ENCODE results near the gene RHBDL1.
"Not testable (repeated sequence)": the region's sequence is repeated elsewhere in the genome, so short reads cannot be mapped to it uniquely, and the experiment has no call there.

Gene RHBDL1

DNA sequence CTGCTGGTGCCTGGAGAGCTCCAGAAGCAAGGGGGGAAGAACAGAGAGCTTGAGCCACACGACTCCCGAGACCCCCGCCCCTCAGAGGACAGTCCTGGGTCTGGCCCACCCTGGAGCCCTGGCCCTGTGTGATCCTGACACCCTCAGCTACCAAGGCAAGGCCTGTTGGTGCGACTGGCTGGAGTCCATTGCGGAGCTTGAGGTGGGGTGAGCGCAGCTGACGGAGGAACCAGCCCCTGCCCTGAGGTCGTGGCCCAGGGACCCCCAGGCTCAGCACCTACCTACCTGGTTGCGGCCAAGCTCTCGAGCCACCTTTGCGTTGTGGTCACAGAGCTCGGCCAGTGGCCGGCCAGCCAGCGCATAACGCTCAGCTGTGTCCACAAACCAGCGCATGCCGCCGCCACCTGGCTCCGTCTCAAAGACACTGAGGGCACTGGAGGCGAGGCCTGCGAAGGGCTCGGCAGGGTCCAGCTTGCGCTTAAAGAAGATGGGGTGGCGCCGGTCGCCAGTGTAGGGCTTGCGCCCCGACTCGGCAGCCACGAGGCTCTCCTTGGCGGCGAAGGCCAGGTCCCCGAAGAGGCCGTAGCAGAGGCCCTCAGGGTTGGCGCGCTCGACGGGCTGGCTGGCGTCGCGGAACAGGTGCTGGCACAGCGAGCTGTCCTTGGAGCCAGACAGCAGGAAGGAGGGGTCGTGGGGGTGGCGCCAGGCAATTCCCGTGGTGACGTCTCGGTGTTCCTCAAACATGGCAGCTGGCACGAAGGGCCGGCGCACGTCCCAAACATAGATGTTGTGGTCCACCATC, 11.2 kb downstream of the RHBDL1 start:
- H3K9ac ChIP-seq (ENCODE audit: low read depth, low read length): no peak overlapping the region
- H3K27me3 ChIP-seq (ENCODE audit: insufficient read depth, low read length): peaks cover 12% of the 10 kb centered on the region
- H3K4me1 ChIP-seq (ENCODE audit: insufficient read depth, low read length): no peaks in the 10 kb centered on the region
- H3K9me3 ChIP-seq (ENCODE audit: insufficient read depth, low read depth, low read length): no peaks in the 10 kb centered on the region
- H3K4me3 ChIP-seq (ENCODE audit: low read length): no peak overlapping the region
- peaks cover 16% of the 10 kb centered on the region for H3K36me3 ChIP-seq (ENCODE audit: insufficient read depth, low read depth, low read length)
- no peak overlapping the region for H3K27ac ChIP-seq (ENCODE audit: low read length)

- Histone ChIP-seq H3K4me3 (ENCODE audit: low read length) (no peak overlapping the region), H3K36me3 (ENCODE audit: insufficient read depth, low read depth, low read length) (peaks cover 8% of the 10 kb centered on the region)
Measured at GRCh38 chr16:687499-687898, 12.0 kb downstream of the RHBDL1 start.

GRCh38 chr16:689175-689897, 13.9 kb downstream of the RHBDL1 start:
- Histone ChIP-seq H3K9ac (ENCODE audit: low read depth, low read length) (peak overlapping the region; percentile 90), H3K27ac (ENCODE audit: low read length) (no peak overlapping the region), H3K4me1 (ENCODE audit: insufficient read depth, low read length) (no peaks in the 10 kb centered on the region)

More at GRCh38 chr16:687499-687898, 12.0 kb downstream of the RHBDL1 start:
- H3K9ac ChIP-seq (ENCODE audit: low read depth, low read length): no peak overlapping the region
- H3K9me3 ChIP-seq (ENCODE audit: insufficient read depth, low read depth, low read length): no peaks in the 10 kb centered on the region
- H3K27me3 ChIP-seq (ENCODE audit: insufficient read depth, low read length): peaks cover 21% of the 10 kb centered on the region
- H3K4me1 ChIP-seq (ENCODE audit: insufficient read depth, low read length): no peaks in the 10 kb centered on the region
- H3K27ac ChIP-seq (ENCODE audit: low read length): no peak overlapping the region

DNA sequence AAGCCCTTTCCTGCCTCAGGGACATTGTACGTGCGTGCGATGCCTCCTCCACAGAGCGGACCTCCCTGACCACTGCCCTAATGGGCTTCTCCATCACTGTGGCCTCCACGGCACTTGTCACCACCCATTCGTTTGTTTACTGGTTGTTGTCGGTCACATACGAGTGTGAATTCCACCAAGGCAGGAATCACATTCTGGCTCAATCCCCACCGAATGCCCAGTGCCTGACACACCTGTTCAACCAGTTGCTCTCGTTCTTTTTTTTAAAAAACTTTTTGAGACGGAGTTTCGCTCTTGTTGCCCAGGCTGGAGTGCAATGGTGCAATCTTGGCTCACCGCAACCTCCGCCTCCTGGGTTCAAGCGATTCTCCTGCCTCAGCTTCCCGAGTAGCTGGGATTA, 15.8 kb downstream of the RHBDL1 start:
- peaks cover 57% of the 10 kb centered on the region for H3K27me3 ChIP-seq (ENCODE audit: insufficient read depth, low read length)
- not testable (repeated sequence) for H3K4me1 ChIP-seq (ENCODE audit: insufficient read depth, low read length); H3K27ac ChIP-seq (ENCODE audit: low read length); H3K4me3 ChIP-seq (ENCODE audit: low read length); H3K9me3 ChIP-seq (ENCODE audit: insufficient read depth, low read depth, low read length); H3K9ac ChIP-seq (ENCODE audit: low read depth, low read length); H3K36me3 ChIP-seq (ENCODE audit: insufficient read depth, low read depth, low read length)

More at GRCh38 chr16:689175-689897, 13.9 kb downstream of the RHBDL1 start:
- Histone ChIP-seq H3K4me3 (ENCODE audit: low read length) (peak overlapping the region; percentile 93), H3K27me3 (ENCODE audit: insufficient read depth, low read length) (peaks cover 39% of the 10 kb centered on the region), H3K9me3 (ENCODE audit: insufficient read depth, low read depth, low read length) (no peaks in the 10 kb centered on the region), H3K36me3 (ENCODE audit: insufficient read depth, low read depth, low read length) (no peaks in the 10 kb centered on the region)

DNA sequence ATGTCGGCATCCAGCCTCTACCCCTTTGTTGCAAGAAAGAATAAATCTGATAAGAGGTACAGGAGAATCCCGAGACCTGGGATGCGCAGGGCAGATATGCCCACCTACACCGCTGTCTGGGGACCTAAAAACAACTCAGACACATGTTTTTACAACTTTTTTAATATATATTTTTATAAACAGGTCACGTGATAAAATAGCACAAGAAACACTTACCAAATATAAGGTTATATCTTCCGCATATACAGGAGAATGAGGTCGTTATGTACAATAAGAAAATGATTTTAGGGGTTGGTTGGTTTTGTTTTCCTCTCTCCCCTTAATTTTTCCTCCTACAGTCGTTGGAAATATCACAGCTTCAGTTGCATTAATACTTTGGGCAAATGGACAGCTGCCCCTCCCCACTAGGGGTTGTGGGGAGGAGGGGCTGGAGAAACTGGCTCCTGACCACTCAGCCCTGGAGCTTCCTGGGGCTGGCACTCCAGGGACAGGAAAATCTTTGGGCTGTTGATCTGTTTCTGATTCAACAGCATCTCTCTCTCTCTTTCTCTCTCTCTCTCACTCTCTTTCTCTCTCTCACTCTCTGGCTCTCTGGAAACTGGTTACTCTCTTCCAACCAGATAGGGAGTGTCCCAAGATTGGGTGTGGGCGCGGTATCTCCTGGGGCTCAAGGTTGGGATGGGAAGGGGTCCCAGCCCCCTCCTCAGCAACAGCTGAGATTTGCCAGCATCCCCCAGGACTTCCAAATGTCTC, 17.1 kb downstream of the RHBDL1 start:
- no peaks in the 10 kb centered on the region for H3K36me3 ChIP-seq (ENCODE audit: insufficient read depth, low read depth, low read length)
- peaks cover 68% of the 10 kb centered on the region for H3K27me3 ChIP-seq (ENCODE audit: insufficient read depth, low read length)
- no peaks in the 10 kb centered on the region for H3K4me1 ChIP-seq (ENCODE audit: insufficient read depth, low read length)
- H3K9me3 ChIP-seq (ENCODE audit: insufficient read depth, low read depth, low read length): no peaks in the 10 kb centered on the region
- no peak overlapping the region for H3K4me3 ChIP-seq (ENCODE audit: low read length)
- no peak overlapping the region for H3K27ac ChIP-seq (ENCODE audit: low read length)
- H3K9ac ChIP-seq (ENCODE audit: low read depth, low read length): no peak overlapping the region

- Histone ChIP-seq H3K9me3 (ENCODE audit: insufficient read depth, low read depth, low read length) (no peaks in the 10 kb centered on the region), H3K27ac (ENCODE audit: low read length) (no peak overlapping the region), H3K9ac (ENCODE audit: low read depth, low read length) (no peak overlapping the region), H3K36me3 (ENCODE audit: insufficient read depth, low read depth, low read length) (no peaks in the 10 kb centered on the region), H3K4me3 (ENCODE audit: low read length) (peak overlapping the region; percentile 65; the same call in 1 of the 2 replicates), H3K4me1 (ENCODE audit: insufficient read depth, low read length) (no peaks in the 10 kb centered on the region), H3K27me3 (ENCODE audit: insufficient read depth, low read length) (peaks cover 76% of the 10 kb centered on the region)
Measured at GRCh38 chr16:693364-693763, 17.9 kb downstream of the RHBDL1 start.

- Histone ChIP-seq H3K36me3 (ENCODE audit: insufficient read depth, low read depth, low read length) (no peaks in the 10 kb centered on the region), H3K9ac (ENCODE audit: low read depth, low read length) (no peak overlapping the region), H3K9me3 (ENCODE audit: insufficient read depth, low read depth, low read length) (no peaks in the 10 kb centered on the region), H3K4me1 (ENCODE audit: insufficient read depth, low read length) (no peaks in the 10 kb centered on the region), H3K4me3 (ENCODE audit: low read length) (peak overlapping the region; percentile 65; the same call in 1 of the 2 replicates), H3K27me3 (ENCODE audit: insufficient read depth, low read length) (peaks cover 80% of the 10 kb centered on the region), H3K27ac (ENCODE audit: low read length) (no peak overlapping the region)
Measured at GRCh38 chr16:693766-694165, 18.3 kb downstream of the RHBDL1 start.

GRCh38 chr16:694187-694862, 18.9 kb downstream of the RHBDL1 start:
- Histone ChIP-seq H3K9me3 (ENCODE audit: insufficient read depth, low read depth, low read length) (no peaks in the 10 kb centered on the region), H3K36me3 (ENCODE audit: insufficient read depth, low read depth, low read length) (no peaks in the 10 kb centered on the region), H3K9ac (ENCODE audit: low read depth, low read length) (no peak overlapping the region), H3K27me3 (ENCODE audit: insufficient read depth, low read length) (peaks cover 86% of the 10 kb centered on the region), H3K4me1 (ENCODE audit: insufficient read depth, low read length) (no peaks in the 10 kb centered on the region), H3K27ac (ENCODE audit: low read length) (no peak overlapping the region), H3K4me3 (ENCODE audit: low read length) (peak overlapping the region; percentile 65; the same call in 1 of the 2 replicates)

GRCh38 chr16:694863-695354, 19.4 kb downstream of the RHBDL1 start:
- Histone ChIP-seq H3K36me3 (ENCODE audit: insufficient read depth, low read depth, low read length) (no peaks in the 10 kb centered on the region), H3K4me1 (ENCODE audit: insufficient read depth, low read length) (no peaks in the 10 kb centered on the region), H3K27ac (ENCODE audit: low read length) (no peak overlapping the region), H3K9me3 (ENCODE audit: insufficient read depth, low read depth, low read length) (no peaks in the 10 kb centered on the region), H3K4me3 (ENCODE audit: low read length) (peak overlapping the region; percentile 65; the same call in 1 of the 2 replicates), H3K9ac (ENCODE audit: low read depth, low read length) (no peak overlapping the region), H3K27me3 (ENCODE audit: insufficient read depth, low read length) (peaks cover 91% of the 10 kb centered on the region)

DNA sequence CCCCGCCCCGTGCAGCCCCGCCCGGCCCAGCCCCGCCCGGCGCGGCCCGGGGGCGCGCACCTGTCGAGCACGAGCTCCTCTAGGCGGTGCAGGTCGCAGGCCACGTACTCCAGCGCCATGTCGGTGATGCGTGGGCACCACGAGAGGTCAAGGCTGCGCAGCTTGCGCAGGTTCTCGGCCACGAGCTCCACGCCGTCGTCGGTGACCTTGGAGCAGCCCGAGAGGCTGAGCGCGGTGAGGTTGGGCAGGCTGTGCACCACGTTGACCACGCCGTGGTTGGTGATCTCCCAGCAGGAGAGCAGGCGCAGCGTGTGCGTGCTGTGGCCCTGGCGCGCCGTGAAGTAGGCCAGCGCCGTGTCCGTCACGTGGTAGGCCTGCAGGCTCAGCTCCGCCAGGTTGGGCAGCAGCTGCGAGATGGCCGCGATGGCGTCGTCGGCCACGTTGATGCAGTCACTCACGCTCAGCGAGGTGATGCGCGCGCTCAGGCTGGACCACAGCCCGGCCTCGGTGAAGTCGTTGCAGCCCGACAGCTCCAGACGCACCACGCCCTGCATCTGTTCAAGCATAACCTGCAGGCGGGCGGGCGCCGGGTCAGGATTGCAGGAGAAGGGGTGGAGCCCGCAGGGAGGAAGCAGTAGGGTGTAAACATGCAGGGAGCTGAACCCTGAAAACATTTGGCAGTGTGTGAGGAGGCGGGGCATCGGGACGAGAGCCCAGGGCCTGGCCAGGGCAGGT, 20.1 kb downstream of the RHBDL1 start:
- Histone ChIP-seq H3K9me3 (ENCODE audit: insufficient read depth, low read depth, low read length) (no peaks in the 10 kb centered on the region), H3K27ac (ENCODE audit: low read length) (no peak overlapping the region), H3K4me3 (ENCODE audit: low read length) (peak overlapping the region; percentile 79), H3K27me3 (ENCODE audit: insufficient read depth, low read length) (peaks cover 97% of the 10 kb centered on the region), H3K9ac (ENCODE audit: low read depth, low read length) (no peak overlapping the region), H3K36me3 (ENCODE audit: insufficient read depth, low read depth, low read length) (no peaks in the 10 kb centered on the region), H3K4me1 (ENCODE audit: insufficient read depth, low read length) (no peaks in the 10 kb centered on the region)

All from iPS-20b (cell line).